Globus pallidus (tissue), 1 donor: ENCODE results near the gene ITM2C.

Experiments used
- DNase-seq: peaks from one replicate; pipeline ENCODE4 v3.0.0-alpha.2; 2015; ENCODE audit warnings: low spot score

Gene ITM2C

DNA sequence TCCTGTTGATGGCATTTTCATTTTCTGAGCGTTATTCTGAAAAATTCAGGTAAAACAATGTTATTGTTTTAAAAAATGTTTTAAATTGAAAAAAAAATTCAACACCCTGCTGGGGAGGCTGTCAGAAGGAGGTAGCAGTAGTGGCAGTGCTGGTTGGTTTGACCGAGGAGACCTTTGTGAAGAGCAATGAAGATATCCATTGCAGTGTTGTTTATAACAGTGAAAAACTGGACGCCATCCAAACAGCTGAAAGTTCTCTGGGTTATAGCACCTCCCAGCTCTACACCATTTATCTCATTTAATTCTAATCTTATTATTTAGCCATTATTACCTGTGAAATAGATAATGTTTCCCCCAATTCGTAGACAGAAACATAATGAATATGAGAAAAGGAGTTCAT, 12.6 kb upstream of the ITM2C start:
- DNase-seq = no peak

DNA sequence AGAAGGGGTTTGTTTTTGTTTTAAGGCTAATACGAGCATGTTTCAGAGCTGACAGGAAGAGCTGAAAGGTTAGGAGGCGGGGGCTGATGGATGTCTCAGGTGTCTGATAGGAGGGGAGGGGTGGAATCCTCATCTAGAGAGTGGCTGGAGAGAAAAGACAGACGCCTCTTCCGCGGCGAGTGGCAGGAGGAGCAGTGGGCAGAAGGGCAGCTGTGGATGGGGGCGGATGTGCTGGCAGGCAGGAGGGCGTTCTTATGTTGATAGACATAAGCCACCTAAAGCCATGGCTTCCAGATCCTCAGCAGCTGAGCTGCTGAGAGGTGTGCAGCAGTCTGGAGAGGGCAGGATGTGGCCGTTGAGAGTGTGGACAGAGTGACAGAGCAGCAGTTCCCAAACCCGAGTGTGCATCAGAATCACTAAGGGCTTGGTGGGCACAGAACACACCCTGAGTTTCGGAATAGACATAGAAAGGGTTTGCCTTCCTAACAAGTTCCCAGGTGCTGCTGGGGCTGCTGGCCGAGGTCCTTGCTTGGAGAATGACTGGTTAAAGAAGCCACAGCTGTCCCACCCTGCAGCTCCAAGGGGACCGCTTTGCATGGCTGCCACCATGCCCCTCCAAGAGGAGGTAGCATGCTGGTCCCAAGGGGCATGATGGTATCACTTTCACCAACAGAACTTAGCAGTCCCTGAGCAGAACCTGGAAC, 3.0 kb upstream of the ITM2C start:
- no peak for DNase-seq

DNA sequence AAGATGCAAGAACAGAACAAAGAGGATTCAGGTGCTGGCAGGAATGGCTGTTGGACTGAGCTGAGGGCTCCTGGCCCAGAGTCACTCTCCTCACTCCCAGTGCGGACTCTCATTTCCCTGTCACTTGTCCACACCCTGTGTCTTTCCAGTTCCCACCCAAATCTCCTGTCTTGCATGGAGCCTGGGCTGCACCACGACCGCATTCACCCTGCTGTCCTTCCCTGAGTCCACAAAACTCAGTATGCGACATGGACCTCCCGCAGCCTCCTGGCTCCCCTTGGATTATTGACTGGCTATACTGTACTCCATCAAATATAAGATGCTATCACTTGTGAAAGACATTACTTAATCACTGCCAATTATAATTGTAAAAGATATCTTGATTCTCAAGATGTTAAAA, 2.5 kb upstream of the ITM2C start:
- no peak for DNase-seq

DNA sequence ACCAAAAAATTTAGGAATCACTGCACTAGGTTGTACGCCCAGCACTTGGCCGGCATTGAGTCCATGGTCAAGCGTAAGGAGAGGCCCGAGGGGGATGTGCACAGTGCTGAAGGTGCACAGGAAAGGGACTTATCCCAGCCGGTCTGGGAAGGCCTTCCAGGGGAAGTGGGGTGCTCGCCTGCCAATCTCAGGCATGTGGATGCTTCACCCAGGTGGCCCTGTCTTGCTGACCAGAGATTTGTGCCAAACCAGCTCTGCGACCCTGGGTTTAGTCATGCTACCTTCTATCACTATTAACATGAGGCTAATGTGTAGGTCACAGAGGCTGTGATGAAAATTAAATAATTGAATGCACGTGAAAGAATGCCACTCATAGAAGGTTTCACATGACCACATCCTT, 1.7 kb upstream of the ITM2C start:
- DNase-seq = no peak

DNA sequence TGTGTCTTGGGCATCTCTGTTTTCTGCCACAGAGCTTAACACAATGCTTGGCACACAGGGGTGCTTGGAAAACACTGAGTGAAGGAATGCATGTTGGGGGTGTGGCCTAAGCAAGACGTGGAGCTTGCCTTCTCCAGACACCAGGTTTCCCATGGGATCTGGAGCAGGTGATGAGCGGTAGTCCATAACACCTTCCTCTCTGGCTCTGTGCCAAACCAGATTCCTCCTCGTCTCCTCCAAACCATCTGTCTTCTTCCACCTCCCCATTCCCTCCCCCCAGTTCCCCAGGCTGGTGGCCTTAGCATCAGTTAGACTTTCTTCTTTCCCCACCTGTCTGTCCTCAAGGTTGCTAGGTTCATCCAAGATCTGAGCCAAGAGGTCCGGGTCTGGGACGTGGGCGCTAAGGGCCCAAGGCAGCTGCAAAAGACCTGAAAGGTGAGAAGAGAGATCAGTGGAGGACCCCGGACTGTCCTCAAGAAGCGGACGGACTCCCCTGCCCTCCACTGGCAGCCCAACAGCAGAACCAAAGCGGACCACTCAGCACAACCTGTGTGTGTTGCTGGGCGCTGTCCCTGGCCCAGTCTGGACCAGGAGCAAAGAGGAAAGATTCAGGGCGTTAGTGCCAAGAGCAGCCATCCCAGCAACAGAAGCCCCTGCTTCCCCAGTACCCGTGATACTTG, 1.2 kb upstream of the ITM2C start:
- no peak for DNase-seq

DNA sequence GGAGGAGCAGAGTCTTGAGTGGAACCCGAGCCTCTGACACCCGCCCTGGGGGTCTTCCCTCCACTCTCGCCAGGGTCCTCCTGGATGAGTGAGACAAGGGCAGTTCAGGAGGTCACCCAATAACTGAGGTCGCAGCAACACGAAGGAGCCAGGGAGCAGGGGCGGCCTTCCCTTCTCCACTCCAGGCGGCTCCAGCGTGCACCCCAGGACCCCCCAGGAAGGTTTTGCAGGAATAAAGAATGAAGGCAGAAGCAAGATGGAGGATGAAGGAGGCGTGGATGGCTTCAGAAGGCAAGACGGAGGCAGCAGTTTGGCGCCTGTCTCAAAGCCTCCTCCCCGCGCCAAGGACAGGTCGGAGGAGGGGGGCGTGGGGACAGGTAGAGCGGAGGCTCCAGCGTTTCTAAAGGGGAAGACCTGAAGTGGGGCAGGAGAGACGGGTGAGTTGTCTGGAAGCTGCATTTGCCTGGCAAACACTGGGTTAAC, 579 bp upstream of the ITM2C start:
- DNase-seq = no peak

DNA sequence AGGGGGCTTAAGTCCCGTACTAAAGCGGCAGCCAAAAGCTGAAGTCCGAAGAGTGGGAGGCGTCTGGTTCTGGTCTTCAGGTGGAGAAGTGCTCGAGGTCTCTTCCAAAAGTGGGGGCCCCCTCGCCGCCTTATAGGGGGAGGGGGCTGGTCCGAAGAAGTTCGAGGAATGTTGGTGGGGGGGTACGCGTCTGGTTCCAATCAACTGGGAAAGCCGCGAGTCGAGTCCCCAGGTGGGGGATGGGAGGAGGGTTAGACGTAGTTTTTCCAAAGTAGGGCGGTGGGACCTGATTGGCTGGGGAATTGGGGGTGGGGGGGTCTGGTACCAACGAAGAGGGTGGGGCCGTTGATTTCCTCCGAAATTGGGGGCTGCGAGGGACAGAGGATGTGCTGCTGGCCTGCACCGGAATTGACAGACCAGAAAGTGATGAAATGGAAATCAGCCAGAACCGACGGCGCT, 594 bp downstream of the ITM2C start:
- no peak for DNase-seq

DNA sequence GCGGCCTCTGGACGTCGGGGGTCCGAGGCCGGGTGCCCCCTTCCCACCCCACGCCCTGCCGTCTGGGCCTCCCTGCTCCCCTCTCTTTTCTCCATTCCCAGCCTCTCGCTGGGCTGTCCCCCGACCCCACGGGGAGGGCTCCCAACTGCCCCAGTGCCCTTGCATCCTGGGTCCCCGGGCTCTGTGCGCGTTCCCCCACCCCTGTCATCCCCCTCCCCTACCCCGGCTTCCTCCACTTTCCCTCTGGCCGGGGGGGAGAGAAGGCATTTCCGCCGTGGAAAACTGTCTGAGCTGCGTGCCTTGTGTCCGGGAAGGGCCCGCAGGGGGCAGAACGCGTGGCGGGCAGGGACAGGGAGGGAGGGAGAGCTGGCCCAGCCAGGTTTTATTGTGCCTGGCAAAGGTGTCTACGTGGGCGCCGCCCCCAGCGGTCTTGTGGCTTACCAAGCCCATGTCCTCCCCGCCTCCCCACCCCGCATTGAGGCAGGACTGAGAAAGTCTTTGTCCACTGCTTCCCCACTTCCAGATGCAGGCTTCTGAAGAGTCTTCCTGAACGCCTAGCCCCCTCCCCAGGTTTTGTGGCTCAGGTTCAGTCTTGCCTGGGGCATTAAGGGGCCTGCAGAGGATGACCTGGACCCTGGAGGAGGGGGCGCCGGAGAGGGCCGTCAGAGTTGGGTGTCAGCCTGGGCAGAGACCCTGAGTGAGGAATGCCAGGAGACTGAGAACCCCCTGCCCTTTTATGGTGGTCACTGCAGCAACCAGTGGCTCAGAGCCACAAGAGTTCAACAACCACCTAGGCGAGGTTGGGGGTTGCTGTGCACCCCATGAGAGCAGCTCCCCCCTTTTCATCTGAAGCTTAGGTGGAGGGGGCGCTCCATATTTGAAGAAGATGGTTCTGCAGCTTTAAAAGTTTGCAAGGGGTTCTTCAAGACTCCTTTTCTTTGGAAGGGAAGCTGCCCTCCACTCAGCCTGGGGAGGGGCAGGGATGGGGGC, 1.3 kb downstream of the ITM2C start:
- DNase-seq = peak; percentile 67

DNA sequence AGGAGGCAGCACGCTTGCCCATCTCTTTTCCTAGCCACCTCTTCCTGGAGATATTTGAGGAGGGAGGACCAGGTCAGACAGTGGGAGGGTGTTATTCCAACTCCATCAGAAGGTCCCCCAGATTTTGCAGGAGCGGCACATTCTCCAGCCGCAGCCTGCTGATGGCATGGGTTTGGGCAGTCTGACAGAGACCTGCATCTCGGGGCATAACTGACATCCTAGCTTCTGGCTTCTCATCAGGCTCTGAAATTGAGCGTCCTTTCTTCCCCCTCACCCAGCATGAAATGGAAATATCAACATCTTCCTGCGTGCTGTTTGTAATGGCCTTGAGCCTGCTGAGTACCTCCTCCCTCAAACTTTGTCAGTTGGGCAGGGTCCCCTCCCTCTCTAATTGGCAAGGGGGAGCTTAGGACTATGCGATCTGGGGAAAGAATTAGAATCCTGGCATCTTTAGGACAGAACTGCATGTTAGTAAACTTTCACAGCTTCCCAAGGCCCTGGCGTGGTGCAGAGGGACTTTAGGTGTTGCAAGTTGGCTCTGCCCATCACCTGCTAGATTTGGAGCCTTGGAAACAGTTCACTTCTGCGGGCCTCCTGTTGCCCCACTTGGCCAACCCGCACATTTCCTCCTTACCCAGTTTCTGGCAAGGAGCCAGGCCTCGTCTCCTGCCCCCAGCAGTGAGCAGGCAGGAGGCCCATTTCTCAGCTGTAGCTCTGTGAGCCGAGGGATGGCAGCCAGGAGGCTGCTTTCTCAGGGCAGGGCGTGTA, 2.2 kb downstream of the ITM2C start:
- peak; percentile 72 for DNase-seq

DNA sequence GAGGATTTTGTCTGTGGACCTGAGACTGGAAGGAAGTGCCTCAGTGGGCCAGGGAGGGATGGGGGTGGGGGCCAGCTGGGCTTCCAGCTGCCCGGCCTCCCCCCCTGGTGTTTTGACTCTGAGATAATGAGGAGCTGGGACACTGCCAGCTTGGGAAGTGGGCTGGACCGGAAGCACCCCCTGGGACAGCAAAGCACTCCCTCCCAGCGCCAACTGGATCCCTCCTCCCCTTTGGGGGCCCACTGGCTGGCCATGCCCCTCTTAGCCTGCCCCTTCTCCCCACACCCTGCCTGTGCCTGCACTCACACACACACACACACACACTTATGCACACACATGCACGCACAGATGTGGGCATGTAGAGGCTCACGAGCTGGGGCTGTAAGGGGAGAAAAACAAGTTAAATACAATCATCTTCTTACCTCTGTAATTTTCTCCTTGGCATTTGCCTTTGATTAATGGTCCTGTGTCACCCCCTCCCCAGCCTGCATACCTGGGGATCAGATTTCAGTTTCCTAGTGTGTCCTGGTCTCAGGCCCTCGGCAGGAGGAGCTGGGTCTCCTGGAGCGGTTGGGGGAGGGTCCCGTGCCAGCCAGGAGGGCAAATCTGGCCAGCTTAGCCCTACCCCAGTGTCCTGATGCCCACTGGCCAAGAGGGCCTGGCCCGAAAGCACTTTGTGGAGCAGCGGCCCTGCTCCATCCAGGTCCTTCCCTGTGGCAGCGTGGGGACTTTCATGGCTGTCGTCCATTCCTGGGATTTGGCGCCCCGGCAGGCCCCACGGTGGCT, 3.6 kb downstream of the ITM2C start:
- DNase-seq = no peak

DNA sequence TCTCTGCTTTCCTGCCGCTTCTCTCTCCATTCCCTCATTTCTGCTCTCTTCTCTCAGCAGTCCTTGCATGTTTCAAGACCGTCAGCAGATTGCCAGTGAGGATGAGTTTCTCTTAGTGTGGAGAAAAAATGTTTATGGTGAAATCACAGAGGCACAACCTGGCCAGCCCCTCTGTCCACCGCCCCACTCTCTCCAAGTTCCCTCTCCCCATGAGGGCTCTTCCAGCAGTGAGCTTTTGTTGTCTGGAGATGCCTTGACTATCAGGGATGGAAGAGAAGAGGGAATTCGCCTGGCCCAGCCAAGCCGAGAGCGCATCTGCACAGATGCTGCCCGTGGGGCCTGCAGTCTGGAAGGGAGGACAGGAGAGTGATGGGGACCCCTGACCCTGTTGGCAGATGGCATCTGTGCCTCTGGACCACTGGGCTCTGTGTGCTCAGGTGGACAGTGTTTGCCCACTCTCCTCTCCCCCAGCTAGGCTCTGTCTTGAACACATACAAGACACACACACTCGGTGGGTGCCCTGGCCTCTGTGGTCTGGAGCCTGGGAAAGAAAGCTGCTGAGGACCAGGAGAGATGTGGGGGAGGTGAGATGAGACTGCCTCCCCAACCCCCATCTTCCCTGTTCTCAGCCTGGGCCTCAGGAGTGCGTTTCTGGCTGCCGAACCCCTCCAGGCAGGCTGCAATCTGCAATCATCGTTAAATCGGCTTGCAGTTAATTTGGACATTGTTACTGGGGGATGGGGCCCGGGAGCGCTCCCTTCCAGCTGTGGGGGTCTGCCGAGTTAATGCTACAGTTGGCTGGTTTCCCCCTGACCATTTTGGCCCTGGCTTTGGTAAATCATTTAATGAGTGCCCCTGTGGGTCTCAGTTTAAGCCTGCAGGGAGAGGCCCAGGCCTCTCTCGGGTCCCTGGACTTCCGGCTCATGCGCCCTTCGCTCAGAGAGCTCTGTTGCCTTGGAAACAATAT, 4.5 kb downstream of the ITM2C start:
- DNase-seq = no peak

DNA sequence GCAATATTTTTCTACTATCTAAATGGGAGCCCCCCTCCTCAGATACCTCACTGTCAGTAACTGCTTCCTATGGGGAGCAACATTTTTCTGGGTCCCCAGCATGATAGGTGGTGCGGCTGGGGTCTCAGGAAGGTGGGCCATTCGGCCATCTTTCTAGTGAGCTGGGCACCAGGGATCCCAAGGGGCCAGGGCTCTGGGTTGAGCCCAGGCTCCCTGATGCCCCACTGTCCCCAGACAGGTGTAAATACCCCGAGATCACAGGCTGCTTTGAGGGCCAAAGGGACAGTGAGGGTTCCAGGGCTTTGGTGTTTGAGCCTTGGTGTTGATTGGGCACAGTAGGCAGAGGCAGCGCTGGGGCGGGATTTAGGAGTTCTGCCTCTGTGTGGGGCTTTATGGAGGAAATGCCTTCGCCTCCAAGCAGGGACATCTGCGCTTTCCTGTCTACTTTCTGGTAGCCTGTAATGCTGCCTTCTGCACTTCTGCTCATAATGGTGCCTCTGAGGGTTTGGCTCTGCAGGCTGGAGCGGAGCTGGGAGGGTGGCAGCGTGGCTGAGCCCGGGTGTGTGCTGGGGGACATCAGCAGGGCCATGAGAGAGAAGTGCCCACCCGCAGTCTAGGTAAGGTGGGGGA, 5.3 kb downstream of the ITM2C start:
- no peak for DNase-seq

DNA sequence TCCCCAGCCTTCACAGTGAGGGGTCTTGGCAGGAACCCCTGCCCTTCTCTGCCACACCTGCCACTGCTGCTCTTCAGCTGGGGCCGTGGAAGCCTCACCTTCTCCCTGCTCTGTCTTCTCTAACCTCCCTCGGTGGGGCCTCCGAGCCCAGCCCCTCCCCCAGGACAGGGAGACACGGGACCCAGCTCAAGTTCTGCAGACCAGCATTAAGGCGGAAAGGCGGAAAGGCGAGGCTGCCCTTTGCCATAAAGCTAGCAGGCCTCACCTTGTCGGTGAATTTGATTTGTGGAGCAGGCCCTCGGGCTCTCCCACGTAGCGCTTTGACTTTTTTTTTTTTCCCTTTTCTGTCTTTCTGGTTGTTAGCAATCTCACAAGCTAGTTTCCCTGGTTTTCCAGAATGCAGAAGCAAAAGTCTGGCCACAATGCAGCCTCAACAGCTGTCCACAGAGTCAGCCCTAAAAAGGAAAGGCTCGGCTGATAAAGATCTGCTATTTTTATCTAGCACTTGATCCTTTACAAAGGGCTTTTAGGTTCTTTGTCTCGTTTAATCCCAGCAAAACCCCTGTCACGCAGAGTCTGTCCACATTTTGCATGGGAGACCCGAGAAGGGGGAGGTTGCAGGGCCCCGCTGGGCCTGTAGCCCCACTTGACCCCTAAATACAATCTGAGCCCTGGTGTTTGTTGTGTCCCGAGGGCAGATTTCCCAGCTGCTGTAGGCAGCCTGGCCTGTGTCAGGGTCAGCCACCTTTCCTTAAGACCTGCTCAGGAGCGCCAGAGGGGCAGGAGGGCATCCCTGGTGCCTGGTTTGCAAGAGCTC, 6.0 kb downstream of the ITM2C start:
- no peak for DNase-seq

DNA sequence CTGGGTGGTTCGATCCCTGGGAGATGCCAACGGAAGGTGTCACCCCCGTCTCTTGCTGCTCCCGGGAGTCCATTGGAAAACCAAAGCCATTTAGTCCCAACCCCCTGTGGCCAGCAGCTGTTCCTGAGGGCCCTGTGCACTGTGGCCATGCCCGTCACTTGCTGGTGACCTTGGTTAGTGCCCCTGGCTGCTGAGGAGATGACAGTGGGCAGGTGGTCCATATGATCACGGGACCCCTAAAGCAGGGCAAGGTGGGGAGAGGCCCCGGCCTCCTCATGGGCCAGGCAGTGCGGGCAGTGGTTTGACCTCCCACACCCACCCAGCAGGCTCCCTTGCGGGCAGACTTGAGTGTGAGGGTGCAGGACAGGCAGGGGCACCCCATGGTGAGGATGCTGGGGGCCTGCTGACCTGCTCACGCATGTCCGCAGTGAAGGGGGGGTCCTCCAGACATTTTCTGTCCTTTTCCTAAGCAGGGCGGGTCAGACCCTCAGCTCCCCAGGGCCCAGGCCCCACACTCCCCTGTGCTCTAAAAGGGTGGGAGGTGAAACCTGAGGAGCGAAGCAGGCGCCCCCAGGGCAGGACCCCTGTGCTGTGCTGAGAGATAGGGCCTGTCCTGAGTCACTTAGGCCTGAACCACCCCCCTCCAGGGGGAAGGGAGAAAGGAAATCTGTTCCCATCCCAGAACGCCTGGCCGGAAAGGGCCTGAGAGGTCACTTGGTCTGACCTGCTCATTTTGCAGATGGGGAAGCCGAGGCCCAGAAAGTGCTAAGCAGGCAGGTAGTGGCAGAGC, 6.8 kb downstream of the ITM2C start:
- no peak for DNase-seq

DNA sequence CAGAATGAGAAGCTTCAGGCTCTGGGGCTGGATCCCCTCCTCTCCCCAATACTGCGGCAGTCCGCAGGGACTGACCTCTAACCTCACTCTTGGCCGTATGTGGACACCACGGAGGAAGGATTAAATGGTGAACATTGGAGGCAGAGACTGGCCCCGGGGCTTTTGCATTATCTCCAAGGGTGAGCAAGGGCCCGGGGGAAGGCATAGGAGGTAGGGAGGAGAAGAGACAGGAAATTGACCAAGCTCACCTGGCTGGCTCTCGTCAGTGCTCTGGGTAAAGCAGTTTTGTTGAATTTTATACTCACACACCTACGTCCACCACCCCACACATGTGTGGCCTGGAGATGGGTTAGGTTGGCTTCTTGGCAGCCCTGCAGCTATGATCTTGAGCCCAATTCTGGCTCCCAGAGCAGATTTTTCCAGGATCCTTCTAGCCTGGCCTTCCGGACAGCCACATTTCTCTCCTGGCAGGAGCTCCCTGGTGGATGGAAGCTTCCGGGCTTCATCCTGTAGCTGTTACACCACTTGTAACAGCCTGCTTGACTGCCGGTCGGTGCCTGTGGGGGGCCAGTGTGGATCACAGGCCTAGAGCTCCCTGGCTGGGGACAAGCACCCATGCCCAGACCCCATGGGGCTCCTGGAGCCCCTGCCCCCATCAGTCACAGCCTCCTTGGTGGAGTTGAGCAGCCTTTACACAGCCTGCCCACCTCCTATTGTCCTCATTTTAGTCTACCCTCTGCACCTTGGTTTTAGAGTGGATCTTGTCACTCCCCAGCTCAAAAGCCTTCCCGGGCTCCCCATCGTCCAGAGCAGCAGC, 7.6 kb downstream of the ITM2C start:
- no peak for DNase-seq

DNA sequence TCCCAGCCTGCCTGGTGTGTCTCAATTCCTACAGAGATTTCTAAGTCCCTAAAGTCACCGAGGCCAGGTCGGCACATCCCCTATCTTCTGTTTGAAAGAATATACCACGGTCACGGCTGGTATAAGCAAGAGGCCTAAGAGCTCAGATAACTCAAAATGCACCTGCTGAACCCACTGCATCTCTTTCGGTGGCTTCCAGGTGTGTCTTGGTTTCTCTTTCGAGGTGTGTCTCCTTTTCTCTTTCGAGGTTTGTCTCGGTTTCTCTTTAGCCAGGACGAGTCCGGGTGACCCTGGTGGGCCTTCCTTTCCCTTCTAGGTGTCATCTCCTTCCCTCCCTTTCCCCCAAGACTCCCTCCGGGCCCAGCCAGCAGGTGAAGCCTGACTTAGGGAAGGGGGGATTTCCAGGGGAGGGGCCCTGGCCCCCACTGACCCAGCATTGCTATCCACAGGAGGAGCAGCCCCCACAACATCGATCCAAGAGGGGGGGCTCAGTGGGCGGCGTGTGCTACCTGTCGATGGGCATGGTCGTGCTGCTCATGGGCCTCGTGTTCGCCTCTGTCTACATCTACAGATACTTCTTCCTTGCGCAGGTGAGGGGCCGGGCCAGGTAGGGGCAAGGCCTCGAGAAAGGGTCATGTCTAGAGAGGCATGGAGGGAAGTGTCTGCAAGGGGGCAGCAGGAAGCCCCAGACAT, 8.4 kb downstream of the ITM2C start:
- no peak for DNase-seq
